Left lung (tissue), 10 donors: Measurements from ENCODE around the gene YY1. TPM values are rescaled to one million over a fixed set of nuclear protein-coding genes. Genes with fewer than 3 reads are reported as not detected.

Experiments used
- ATAC-seq: fragments of 200-7000 bp; cut with Tn5 transposase; one replicate; pipeline ENCODE4 v1.9.1; 2020; ENCODE audit warnings: moderate library complexity
- DNase-seq, 4 donors: peaks; one replicate each; pipeline ENCODE4 v3.0.0-alpha.2; 2013 to 2020
- H3K27ac ChIP-seq, 2 donors: fragments of 200-600 bp; sonication (generic) in 1 of 2; one replicate each; pipeline versions ENCODE4 v1.5.0 to v1.8.0; 2020 to 2021
- H3K27me3 ChIP-seq, 2 donors: fragments of 200-600 bp; sonication (generic) in 1 of 2; one replicate each; pipeline versions ENCODE4 v1.5.0 to v1.8.0; 2020 to 2021
- H3K36me3 ChIP-seq, 2 donors: fragments of 200-600 bp; sonication (generic) in 1 of 2; one replicate each; pipeline versions ENCODE4 v1.5.0 to v1.8.0; 2020 to 2021
- H3K4me1 ChIP-seq, 2 donors: fragments of 200-600 bp; one replicate each; pipeline ENCODE4 v1.8.0; 2021
- H3K4me3 ChIP-seq, 2 donors: fragments of 200-600 bp; sonication (generic) in 1 of 2; one replicate each; pipeline versions ENCODE4 v1.5.0 to v1.8.0; 2020 to 2021; ENCODE audit warnings: mild to moderate bottlenecking in 1 of 2
- H3K9me3 ChIP-seq, 2 donors: fragments of 200-600 bp; sonication (generic) in 1 of 2; one replicate each; pipeline versions ENCODE4 v1.5.0 to v1.8.0; 2020 to 2021
- CTCF ChIP-seq, 2 donors: fragments of 200-600 bp; sonication (generic) in 1 of 2; IDR thresholded peaks; one replicate each; pipeline versions ENCODE4 v1.5.0 to v1.8.0; 2021; ENCODE audit warnings: antibody characterized with exemption in 2 of 2
- intact Hi-C, 2 donors: fragments of 100-400 bp; cut with DNase I; formaldehyde crosslinking; loops; one replicate each; pipeline versions ENCODE4 v1.11.2 to v1.14.2; 2022
- polyA plus RNA-seq, 6 donors: library from polyadenylated mRNA; unstranded; fragments of 120-200 nt; gene quantifications; one replicate each; pipeline ENCODE4 v1.2.1, GENCODE V29; 2013; ENCODE audit not compliant: insufficient read length in 6 of 6
- total RNA-seq, 2 donors: library from RNA; stranded (reverse); fragmentation: NEBNext Ultra II Directional; extraction: Animal tissue kit (Norgen Biotek cat#: 25700); gene quantifications; one replicate each; pipeline ENCODE4 v1.2.1, GENCODE V29; 2021
- donor health status: DM: no; HTN: yes; CAD: no.
- donor health status: DM: no; HTN: no; CAD: no.

Gene YY1
- total and polyA plus RNA-seq, 8 donors: 57.4 to 129 (median 119) TPM

DNA sequence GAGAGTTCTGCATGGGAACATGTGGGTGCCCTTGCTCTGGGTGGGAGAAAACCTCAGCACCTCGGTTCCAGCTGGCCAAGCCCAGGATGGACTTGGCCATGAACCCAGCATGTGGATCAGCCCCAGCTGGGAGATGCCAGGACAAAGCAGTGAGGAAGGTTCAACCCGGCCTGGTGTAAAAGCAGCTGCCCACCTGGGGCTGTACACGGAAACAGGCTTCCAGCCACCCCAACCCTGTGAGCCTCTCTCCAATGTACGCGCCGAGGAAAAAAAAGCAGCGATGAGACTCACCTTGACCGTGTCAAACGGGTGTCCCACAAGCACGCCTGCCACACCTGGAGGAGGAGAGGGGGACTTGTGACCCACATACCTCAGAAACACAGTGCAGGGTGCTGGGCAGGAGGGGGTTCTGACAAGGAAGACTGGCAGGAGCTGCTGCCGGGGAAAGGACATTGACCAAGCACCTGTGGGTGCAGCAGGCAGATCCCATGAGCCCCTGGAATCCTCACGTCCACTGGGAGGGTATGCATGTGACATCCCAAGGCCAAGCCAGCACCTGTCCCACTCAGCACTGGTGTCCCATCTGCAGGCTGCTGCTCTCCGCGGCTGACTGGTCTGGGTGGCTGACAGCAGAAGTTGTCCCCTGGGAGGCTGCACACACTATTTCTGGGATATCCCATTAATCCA lies 59.8 kb downstream of the YY1 start:
- ATAC-seq (no peak), DNase-seq (peak in 1 of 4 donors; percentile 41)
- TF ChIP-seq CTCF (IDR thresholded peaks at IDR 0.05): no peak
- H3K36me3 ChIP-seq: no peaks in the 10 kb centered on the region
- H3K27me3 ChIP-seq: no peaks in the 10 kb centered on the region
- H3K4me3 ChIP-seq: no peak overlapping the region
- no peaks in the 10 kb centered on the region for H3K9me3 ChIP-seq
- peaks cover 15 to 35% of the 10 kb centered on the region in 2 donors for H3K4me1 ChIP-seq
- intact Hi-C loops: no loop called here
- H3K27ac ChIP-seq: no peak overlapping the region

DNA sequence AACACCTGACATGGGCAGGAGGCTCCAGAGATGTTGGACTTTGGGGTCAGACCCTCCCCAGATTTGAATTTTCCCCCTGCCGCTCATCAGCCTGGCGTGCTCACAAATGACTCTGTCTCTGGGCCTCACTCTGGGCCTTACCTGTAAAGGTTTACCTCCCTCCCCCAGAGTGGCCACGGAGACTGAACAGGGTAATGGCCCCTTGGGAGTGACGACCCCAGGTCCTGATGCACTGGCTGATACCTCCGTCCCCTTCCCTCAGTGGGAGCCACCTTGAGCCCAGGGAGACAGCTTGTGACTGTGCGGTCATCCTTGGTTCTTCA lies 60.3 kb downstream of the YY1 start:
- no peaks in the 10 kb centered on the region for H3K27me3 ChIP-seq
- H3K27ac ChIP-seq: no peak overlapping the region
- ATAC-seq (no peak), DNase-seq (peak in 1 of 4 donors; percentile 21)
- H3K4me3 ChIP-seq: no peak overlapping the region
- H3K9me3 ChIP-seq: no peaks in the 10 kb centered on the region
- TF ChIP-seq CTCF (IDR thresholded peaks at IDR 0.05): no peak
- H3K4me1 ChIP-seq: peaks cover 18 to 40% of the 10 kb centered on the region in 2 donors
- intact Hi-C loops: no loop called here
- no peaks in the 10 kb centered on the region for H3K36me3 ChIP-seq

- DNase-seq (no peak), ATAC-seq (no peak)
- H3K36me3 ChIP-seq: no peaks in the 10 kb centered on the region
- intact Hi-C loops: no loop called here
- no peaks in the 10 kb centered on the region for H3K27me3 ChIP-seq
- peak overlapping the region in 1 of 2 donors; percentile 41 for H3K27ac ChIP-seq
- no peaks in the 10 kb centered on the region for H3K9me3 ChIP-seq
- H3K4me1 ChIP-seq: peaks cover 19 to 42% of the 10 kb centered on the region in 2 donors
- no peak overlapping the region for H3K4me3 ChIP-seq
- TF ChIP-seq CTCF (IDR thresholded peaks at IDR 0.05): no peak
Observed at GRCh38 chr14:100302616-100303015, 63.7 kb downstream of the YY1 start.

- H3K4me1 ChIP-seq: peaks cover 17 to 42% of the 10 kb centered on the region in 2 donors
- TF ChIP-seq CTCF (IDR thresholded peaks at IDR 0.05): peak; percentile 26 to 52
- H3K9me3 ChIP-seq: no peaks in the 10 kb centered on the region
- H3K36me3 ChIP-seq: no peaks in the 10 kb centered on the region
- intact Hi-C loops: no loop called here
- H3K4me3 ChIP-seq: no peak overlapping the region
- ATAC-seq (no peak), DNase-seq (no peak)
- H3K27me3 ChIP-seq: no peaks in the 10 kb centered on the region
- peak overlapping the region; percentile 29 to 41 for H3K27ac ChIP-seq
Observed at GRCh38 chr14:100303179-100303578, 64.2 kb downstream of the YY1 start.

DNA sequence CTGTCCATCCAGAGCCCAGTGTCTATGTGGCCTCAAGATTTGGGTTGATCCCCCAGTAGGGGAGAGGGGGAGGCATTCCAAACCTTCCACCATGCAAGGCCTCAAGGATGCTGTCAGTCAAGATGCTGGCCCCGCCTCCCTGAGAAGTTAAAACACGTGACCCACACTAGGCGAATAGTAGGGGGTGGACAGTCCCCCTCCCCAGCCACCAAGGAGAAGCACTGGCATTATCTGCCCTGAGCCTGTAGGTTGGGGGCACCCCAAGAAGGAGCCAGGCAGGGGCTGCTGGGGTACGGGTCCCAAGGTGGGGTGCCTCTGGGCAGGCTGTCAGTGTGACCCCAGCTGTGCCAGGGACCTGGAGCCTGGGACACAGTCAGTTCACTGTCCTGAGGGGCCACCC lies 65.0 kb downstream of the YY1 start:
- no peaks in the 10 kb centered on the region for H3K9me3 ChIP-seq
- H3K36me3 ChIP-seq: no peaks in the 10 kb centered on the region
- peak overlapping the region in 1 of 2 donors; percentile 41 for H3K27ac ChIP-seq
- H3K4me1 ChIP-seq: peaks cover 18 to 50% of the 10 kb centered on the region in 2 donors
- no peak for TF ChIP-seq CTCF (IDR thresholded peaks at IDR 0.05)
- H3K27me3 ChIP-seq: no peaks in the 10 kb centered on the region
- DNase-seq: no peak
- intact Hi-C loops: no loop called here
- ATAC-seq: no peak
- H3K4me3 ChIP-seq: no peak overlapping the region
